ENCODE measurements around the gene TIMM29.
A peak's percentile ranks its signal among the peaks of the same experiment; 100 is the strongest.

TIMM29 gene

DNA sequence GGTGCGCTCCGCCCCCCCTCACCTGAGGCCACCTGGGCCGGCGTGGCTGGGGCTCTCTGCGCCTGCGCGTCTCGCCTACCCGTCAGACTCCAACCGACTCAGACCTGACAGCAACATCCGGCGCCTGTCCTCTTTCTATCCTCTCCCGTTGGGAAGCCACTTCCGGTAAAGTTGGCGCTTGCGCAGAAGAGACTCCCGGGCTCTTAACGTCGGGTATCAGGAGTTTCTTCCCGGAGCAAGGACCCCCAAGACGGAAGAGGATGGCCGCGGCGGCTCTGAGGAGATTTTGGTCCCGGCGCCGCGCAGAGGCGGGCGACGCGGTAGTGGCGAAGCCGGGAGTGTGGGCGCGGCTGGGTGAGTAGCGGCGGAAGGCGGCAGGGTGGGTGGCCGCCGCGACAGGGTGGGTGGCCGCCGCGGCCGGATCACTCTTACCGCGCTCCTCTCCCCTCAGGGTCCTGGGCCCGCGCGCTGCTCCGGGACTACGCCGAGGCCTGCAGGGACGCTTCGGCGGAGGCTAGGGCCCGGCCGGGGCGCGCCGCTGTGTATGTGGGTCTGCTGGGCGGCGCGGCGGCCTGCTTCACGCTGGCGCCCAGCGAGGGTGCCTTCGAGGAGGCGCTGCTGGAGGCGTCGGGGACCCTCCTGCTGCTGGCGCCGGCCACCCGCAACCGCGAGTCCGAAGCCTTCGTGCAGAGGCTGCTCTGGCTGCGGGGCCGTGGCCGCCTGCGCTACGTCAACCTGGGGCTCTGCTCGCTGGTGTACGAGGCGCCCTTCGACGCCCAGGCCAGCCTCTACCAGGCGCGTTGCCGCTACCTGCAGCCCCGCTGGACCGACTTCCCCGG is at the start of gene TIMM29, which contains the start of gene YIPF2:
Gene TIMM29 (plus strand): TSS at position 249 of the 839 bp plus-strand sequence. CDS start 12 bp downstream, at position 261.
Gene YIPF2 (minus strand): TSS at position 77 of the 839 bp plus-strand sequence. CDS start 229 bp downstream, outside the sequence.
- DNase-seq = peak; percentile 95

DNA sequence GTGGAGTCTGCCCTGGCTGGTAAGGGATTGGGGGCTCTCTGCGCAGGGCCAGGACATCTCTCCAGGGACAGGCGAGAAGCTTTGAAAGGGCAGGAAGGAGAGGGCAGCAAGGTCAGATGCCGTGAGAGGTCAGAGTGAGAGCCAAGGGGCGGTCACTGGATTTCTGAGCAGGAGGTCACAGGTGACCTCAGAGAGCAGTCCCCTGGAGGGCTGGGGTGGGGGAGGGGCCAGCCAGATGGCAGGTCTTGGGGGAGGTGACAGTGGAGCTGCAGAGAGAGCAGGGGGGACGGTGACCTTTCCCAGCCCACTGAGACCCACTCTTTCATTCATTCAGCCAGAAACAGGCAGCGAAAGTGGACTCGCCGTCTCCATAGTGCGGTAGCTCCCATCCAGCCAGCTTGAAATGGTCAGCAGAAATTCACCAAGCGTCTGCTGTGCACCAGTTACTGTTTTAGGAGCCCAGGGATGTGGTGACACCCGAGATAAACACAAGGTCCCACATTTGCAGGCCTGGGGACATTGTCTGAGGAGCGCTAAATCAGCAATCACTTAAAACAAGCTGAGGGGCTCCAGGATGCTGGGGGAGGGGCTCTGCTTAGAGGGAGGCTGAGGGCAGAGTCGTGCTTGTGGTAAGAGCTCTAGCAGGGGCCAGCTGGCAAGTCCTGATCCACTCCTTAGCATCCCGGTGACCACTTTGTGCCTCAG is 47.1 kb upstream of the TIMM29 start:
- no peak for DNase-seq

DNA sequence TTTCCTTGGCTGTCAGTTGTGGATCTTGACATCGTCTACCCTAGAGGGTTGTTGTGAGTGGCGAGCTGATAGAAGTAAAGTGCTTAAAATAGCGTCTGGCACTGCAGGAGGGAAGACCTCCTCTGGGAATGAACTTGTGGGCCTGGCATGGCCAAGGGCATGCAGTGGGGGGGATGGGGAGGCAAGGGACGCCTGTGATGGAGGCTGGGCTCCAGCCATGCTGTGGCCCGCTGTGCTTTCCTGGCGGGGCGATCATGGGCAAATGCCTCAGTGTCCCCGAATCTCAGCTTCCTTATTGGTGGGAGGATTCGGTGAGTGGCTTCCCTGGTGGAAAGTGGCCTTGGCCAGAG is 46.5 kb upstream of the TIMM29 start:
- no peak for DNase-seq

DNA sequence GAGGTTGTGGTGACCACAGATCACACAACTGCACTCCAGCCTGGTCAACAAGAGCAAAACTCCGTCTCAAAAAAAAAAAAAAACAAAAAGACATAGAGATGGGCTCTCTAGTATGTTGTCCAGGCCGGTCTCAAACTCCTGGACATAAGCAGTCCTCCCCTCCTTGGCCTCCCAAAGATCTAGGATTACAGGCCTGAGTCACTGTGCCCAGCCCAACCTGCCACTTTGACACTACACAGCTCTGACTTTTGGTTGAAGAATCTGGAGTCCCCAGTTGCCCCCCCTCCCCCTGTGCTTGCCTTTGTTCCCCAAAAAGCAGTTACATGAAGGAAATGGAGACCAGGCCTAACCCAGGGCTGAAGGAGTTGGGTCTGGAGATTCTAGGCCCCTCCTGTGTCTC is 44.3 kb upstream of the TIMM29 start:
- no peak for DNase-seq

DNA sequence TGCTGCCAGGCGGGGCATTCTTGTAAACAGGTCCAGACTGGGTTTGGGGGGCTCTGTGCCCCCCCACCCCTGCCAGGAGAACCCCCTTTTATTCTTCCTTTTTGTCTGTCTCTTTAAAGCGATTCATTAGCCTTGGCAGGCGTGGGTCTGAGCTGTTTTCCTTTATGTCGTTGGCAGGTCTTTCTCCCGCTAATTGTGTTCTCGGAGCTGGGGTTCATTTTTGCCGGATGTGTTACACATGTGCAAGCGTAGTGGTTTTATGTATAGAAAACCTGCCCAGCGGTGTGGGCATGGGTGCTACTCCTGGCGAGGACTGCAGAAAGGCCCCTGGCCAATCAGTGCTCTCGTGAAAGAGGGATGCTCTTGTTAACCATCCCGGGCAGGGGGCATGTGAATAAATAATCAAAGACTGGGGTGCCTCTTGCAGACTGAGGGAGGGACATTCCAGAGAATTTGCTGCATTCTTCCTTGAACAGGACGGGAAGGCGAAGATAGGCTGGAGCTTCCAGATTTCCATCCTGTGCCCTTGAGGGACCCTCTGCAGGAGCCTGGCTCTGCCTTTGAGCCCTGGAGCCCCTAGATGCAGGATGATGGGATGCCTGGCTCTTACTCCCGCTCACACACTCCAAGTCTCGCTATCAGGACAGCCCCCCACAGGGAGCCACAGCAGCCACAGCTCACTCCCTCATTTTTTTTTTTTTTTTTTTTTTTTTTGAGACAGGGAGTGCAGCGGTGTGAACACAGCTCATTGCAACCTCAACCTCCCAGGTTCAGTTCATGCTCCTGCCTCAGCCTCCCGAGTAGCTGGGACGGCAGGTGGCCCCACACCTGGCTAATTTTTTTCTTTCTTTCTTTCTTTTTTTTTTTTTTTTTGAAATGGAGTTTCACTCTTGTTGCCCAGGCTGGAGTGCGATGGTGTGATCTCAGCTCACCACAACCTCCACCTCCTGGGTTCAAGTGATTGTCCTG is 43.1 kb upstream of the TIMM29 start:
- no peak for DNase-seq

DNA sequence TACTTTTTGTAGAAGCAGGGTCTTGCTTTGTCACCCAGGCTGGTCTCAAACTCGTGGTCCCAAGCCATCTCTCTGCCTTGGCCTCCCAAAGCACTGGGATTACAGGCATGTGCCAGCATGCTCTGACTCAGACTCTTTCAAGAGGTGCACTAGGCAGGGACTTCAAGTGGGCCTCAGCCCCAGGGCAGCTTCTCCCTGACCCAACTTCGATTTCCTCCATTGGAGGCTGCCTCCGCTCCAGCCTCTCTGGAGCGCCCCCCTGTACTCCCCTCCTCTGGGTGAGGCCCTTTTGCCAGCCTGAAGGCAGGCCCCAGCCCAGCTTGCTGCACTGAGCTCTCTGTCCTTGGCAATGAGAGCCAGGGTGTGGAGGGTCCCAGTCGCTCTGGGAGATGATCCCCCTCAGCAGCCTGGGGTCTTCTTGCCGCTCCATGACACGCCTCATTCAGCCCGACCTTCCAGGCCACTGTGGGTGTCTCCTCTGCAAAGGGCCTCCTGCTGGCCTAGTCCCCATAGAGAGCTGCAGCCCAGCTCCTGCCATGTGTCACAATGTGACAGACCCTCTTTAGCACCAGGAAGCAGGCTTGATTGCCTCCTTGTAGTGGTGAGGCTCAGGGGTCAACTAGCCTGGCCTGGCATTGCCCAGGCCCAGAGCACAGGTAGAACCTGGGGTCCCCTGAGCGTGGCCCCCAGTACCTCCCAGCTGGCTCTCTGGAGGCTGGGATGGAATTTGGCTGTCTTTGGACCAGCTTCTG is 40.8 kb upstream of the TIMM29 start:
- DNase-seq = no peak

DNA sequence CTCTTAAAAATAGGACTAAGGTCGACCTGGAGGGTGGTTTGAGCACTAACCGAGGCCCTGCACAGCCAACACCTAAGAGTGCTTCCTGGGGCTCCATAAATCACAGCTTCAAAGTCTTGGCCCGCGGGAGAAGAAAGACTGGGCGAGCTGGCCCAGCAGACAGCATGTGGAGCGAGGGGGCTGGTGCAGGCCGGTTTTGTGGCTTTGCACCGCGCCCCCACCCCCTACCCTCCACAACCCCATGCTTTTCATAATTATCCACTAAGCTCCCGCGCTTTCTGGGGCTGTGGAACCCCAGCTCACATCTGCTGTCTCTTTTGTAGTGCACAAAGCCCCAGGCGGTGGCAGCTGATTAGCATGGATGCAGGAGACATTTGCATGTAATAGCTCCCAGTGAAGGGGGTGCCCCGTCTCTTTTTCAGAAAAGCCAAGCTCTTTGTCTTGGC is 40.2 kb upstream of the TIMM29 start:
- DNase-seq = no peak

DNA sequence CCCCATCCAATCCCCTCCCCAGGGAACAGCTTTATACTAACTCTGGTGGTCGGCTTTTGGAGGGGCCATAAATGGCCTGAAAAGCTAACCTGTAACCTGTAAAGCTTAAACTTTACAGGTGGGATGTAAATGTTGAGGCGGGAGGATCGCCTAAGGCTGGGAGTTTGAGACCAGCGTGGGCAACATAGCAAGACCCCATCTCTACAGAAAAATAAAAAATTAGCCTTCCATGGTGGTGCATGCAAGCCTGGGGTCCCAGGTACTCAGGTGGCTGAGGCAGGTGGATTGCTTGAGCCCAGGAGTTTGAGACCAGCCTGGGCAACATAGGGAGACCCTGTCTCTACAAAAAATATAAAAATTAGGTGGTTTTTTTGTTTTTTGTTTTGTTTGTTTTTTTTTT is 38.7 kb upstream of the TIMM29 start:
- DNase-seq = no peak

DNA sequence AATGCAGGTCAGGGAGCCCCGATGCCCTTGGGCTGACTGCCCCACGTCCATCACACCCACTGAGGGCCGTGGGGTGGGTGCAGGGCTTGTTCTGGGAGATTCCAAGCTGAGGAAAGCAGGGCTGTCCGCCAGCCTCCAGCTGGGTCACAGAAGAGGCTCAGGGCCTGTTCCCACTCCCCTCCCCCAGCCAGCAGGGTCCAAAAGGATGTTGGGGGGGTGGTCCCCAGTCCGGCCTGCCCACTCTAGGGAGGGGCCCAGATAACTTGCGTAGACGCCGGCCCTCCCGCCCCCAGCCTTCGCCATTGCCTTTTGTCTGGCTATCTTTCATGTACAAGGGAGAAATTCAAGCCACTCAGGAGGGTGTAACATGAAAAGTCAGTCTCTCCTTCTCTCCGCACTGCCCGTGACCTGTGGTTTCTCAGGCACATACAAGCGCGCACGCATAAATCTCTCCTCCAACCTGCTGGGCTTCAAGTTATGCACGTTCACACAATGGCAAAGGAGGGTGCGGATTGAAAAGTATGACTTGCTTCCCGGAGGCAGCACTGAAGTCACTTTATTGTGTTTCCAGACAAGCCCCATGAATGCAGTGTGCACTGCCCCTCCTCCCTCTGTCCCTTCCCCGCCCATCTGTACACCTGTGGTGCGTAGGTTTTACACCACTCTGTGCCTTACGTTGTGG is 37.1 kb upstream of the TIMM29 start:
- DNase-seq = no peak

DNA sequence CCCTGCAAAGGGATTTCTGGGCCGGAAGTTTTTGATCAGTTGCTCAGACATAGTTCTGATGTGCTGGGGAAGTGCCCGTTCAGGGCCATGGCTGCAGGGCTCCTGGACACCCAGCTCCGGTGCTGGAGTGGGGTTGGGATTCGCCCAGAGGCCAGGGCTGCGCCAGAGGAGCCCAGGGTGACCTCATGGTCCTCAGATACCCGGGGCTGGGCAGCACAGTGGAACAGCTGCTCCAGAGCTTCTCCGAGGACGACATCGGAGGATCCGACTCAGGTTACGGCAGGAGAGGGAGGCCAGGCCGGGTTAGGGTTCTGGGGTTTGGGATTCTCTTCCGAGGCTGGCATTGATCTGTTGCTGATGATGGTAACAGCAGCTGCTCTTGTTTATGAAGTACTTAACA is 36.4 kb upstream of the TIMM29 start:
- DNase-seq = no peak

DNA sequence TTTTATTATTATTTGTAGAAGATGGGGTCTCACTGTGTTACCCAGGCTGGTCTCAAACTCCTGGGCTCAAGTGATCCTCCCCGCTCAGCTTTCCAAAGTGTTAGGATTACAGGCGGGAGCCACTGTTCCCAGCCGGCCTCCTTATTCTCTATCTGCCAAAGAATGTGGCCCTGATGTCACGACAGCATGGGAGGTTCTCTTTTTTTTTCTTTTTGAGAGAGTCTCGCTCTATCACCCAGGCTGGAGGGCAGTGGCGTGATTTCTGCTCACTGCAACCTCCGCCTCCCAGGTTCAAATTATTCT is 33.7 kb upstream of the TIMM29 start:
- DNase-seq = no peak

DNA sequence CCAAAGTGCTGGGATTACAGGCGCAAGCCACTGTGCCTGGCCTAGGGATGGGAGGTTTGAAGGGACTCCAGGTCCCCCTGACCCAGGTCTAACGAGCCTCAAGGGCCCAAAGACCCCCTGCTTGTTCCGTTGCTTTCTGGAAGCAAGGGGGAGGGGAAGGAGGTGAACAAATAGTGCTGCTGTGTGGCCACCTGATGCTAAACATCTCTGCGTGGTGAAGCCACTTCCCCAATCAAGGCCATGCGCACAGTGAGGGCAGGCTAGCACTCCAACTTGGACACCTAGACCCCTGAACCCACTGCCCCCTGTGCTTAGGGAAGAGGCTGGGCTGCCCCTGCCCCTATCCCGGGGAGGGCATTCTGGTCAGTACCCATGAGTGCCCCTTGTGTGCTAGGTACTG is 33.2 kb upstream of the TIMM29 start:
- DNase-seq = no peak

DNA sequence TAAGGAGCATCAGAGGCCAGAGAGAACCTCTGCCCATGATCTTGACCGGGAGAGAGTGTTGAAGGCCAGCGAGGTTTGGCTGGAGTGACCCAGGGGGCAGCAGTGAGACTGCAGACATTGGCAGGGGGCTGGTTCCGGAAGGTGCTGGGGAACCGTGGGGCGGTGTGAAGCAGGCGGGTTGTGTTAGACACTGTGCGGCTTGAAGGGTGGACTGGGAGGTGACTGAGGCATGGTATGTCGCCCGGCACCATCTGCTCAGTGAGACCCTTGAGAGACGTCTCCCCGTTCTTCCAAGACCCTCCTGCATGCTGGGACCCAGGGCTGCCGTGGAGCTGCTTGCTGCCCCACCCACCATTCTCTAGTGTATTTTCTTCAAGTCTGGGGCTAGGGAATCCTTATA is 32.7 kb upstream of the TIMM29 start:
- no peak for DNase-seq

DNA sequence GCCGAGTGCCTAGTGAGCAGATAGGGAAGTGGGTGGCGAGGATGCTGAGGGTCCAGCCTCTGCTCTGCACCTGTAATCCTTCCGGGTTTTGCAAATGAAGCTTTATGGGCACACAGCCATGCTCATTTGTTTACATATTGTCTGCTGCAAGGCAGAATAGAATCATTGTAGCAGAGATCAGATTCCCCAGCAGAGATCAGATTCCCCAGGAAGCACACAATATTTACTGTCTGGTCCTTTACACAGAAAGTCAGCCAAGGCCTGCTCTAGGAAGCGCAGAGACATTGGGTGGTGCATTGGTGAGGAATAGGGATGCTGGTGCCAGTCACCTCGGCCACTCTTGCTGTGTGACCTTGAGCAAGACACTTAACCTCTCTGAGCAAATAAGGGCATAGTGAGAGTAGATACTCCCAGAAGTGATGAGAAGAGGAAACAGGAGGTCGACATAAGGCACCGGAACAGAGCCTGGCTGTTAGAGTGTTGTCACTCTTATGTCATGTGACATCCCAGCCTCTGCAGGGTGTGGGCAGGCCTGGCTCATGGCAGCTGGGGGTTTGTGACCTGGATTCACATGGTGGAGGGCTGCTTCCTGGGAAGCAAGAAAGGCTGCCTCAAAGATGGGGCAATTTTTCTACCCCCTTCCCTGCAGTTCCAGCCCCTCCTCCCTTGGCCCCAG is 31.6 kb upstream of the TIMM29 start:
- DNase-seq = no peak

DNA sequence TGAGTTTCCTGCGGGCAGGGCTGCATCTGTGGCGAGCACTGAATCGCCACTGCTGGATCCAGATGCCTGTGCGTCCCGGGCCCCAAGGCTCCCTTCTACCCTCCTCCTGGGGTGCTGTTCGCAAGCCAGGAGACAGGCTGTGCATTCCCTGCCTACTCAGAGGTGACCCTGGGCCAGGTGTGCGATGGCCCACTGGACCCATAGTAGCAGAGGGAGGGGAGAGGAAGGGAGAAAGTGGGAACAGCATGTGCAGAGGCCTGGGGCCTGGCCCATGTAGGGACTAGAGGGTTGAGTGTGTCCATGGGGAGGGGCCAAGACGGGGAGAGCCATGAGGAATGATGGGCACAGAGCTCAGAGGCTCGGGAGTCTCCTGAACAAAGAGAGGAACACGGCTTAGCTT is 30.0 kb upstream of the TIMM29 start:
- no peak for DNase-seq

DNA sequence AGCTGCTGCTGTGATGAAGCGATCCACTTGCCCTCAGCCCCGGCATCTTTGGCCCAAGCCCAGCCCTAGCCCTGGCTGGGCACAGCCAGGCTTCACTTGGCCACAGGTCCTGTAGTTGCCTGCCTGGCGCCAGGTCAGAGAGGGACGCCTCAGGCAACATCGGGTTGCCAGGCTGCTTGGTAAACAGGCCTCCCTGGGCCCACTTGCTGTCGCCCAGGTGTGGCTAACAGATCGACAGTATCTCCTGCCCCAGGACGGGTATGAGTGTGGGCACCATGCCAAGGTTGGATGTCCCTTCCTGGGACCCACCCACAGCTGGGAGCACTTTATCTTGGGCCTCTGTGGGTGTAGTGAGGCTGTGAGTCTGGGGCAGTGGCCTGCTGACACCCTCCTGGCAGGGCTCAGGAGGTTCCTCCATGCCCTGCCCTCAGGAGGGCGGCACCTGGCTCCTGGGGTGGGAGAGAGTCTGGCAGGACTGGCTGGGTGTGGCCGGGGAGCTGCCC is 29.4 kb upstream of the TIMM29 start:
- no peak for DNase-seq

DNA sequence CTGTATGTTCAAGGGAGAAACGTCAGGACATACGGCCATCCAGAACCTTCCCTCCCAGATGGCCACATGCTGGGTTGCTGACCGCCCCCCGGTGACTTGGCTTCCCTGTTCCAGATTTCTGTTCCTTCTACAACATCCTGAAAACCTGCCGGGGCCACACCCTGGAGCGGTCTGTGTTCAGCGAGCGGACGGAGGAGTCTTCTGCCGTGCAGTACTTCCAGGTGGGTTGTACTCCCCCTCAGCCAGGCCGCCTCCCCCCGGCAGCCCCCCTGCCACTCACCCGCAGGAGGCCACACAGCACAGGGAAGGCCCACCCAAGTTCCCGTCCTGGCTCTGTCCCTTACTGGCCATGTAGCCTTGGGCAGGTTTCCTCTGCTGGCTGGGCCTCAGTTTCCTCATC is 20.7 kb upstream of the TIMM29 start:
- DNase-seq = no peak

DNA sequence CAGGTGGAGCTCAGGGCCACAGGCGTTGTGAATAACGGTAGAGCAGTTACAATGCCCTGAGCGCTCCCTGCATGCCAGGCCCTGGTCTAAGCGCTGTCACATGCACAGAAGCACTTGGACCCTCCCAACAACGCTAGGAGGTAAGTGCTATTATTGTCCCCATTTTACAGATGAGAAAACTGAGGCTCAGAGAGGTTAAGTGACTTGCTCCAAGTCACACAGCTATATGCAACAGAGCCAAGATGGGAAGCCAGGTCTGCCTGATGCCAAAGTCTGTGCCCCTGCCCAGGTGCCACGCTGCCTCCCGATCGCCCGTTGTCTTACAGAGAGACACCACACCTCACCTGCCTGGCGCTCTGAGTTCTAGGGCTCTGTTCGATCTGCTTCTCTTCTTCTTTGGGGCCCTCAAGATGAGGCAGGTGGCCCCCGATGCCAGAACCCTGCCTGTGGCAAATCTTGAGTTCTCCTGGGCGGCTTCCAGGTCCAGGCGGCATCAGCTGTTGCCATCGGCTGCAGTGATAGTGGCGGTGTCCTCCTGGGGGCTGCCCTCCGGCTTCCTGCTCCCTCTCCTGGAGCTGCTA is 20.1 kb upstream of the TIMM29 start:
- no peak for DNase-seq

DNA sequence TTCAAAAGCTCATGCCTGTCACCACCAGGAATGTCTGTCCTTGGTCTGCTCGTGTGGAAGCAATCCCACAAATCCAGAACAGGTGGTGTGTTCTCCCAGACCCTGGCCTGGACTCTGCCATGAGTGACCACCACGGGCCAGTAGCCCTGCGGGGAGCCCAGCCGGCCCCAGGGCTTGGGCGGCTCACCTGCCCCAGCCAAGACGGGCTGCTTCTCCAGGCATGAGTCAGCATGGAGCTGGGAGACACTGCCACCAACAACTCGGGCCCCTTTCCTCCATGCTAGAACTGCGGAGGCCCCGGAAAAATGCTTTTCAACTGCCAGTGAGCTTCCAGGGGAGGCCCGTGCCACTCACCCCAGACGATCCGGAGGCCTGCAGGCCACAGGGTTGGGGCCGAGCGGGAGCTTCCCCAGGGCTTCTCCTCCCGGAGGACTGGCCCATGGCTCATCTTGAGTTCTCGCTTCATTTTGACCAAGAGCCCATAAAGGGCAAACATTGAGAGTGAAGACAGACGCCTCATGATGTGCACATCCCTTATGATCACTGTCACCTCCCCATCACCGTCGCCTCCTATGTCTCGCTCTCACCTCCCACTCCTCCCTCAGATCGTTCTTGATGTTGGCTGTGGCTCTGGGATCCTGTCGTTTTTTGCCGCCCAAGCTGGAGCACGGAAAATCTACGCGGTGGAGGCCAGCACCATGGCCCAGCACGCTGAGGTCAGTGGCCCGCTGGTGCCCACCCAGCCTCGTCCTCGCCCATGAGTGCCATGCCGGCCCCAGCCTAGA is 16.8 kb upstream of the TIMM29 start:
- no peak for DNase-seq

DNA sequence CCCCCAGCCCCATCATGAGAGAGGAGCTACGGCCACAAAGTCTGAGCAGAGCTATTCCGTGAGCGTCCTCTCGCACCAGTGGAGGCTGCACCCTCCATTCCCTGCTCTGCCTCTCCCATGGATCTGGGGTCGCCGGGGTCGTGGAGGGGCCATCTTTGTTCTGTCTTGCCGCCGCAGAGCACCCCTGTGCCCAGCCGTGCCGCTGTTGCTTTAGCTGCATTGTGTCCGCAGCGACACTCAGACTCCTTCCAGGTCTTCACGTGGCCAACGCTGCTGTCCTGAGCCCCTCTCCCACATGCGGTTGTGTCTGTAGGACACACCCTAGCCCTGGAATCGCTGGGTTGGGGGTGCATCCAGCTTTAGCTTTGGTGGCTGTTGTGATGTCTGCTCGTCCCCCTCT is 16.0 kb upstream of the TIMM29 start:
- DNase-seq = no peak
